ENCODE measurements around the gene CDH20. TPM values are rescaled to one million over a fixed set of nuclear protein-coding genes. Genes with fewer than 3 reads are reported as not detected.

CDH20 gene
- total RNA-seq, 4 donors from 2014 or later, result 0.63 to 7.1 (median 2.4) TPM

DNA sequence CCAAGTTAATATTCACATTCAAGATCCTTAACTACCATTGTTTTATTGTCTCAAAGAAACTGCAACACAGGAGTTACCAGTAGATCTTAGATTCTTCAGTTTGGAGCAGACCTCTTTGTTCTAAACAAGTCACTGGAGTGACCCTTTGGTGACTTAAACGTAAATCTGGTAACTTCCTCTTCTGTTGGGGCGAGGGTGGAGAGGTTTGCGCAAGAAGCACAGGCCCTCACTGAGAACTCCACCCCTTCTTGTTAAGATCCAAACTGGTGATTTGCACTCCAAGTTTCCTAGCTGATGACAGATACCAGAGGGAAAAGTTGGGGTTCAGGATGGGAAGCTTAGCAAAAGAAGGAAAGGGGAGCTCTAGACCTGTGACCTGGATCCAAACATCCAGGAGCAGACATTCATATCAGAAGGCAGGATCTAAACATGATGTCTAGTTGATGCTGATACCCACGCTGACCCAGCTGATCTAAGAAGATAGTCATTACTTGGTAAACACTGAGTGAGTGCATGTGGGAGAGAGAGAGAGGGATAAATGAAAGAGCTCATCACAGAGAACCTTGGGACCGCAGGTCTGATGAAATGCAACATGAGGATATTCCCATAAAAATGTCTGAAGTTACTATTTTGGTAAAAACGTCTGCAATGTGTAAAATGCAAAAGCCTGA is 256.0 kb downstream of the CDH20 start:
- TF ChIP-seq, protein P1, sequence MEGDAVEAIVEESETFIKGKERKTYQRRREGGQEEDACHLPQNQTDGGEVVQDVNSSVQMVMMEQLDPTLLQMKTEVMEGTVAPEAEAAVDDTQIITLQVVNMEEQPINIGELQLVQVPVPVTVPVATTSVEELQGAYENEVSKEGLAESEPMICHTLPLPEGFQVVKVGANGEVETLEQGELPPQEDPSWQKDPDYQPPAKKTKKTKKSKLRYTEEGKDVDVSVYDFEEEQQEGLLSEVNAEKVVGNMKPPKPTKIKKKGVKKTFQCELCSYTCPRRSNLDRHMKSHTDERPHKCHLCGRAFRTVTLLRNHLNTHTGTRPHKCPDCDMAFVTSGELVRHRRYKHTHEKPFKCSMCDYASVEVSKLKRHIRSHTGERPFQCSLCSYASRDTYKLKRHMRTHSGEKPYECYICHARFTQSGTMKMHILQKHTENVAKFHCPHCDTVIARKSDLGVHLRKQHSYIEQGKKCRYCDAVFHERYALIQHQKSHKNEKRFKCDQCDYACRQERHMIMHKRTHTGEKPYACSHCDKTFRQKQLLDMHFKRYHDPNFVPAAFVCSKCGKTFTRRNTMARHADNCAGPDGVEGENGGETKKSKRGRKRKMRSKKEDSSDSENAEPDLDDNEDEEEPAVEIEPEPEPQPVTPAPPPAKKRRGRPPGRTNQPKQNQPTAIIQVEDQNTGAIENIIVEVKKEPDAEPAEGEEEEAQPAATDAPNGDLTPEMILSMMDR (IDR thresholded peaks at IDR 0.05), result no peak
- no peak for ATAC-seq (ENCODE audit: low FRiP score)
- no peak for DNase-seq (ENCODE audit: low spot score)

DNA sequence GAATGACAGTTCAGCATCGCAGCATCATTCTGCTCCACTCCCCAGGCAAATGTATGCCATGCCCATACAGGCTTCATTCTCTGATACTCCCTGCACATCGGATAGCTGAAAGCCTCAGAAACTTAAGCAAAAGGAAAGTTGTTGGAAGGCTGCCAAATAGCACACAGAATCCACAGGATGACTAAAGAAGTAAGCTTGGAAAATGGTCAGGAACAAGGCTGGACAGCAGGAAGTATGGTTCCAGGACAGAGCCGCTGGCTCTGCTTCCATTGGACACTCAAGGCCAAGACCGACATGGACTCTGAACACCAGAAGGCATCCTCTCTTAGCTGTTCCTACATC is 256.5 kb downstream of the CDH20 start:
- TF ChIP-seq, protein P1 (IDR thresholded peaks at IDR 0.05), result no peak
- no peak for ATAC-seq (ENCODE audit: low FRiP score)
- no peak for DNase-seq (ENCODE audit: low spot score)

DNA sequence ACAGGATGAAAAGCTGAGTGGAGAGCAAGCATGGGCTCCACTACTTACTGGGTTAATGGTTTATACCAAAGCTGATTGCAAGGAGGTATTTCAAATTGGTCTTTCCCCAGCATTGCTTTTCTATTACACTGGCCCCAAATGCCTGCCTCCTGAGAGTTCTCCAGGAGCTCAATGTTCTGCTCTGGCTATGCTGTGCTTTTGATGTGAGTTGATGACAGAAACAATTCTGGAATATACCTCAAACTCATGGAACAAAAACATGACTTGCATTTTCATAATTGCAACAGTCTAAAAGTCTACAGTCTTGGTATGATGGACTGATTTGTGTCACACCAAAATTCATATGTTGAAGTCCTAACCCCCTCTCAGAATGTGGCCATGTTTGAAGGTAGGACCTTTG is 258.0 kb downstream of the CDH20 start:
- TF ChIP-seq, protein P1 (IDR thresholded peaks at IDR 0.05), result no peak
- DNase-seq (ENCODE audit: low spot score), result no peak
- no peak for ATAC-seq (ENCODE audit: low FRiP score)

DNA sequence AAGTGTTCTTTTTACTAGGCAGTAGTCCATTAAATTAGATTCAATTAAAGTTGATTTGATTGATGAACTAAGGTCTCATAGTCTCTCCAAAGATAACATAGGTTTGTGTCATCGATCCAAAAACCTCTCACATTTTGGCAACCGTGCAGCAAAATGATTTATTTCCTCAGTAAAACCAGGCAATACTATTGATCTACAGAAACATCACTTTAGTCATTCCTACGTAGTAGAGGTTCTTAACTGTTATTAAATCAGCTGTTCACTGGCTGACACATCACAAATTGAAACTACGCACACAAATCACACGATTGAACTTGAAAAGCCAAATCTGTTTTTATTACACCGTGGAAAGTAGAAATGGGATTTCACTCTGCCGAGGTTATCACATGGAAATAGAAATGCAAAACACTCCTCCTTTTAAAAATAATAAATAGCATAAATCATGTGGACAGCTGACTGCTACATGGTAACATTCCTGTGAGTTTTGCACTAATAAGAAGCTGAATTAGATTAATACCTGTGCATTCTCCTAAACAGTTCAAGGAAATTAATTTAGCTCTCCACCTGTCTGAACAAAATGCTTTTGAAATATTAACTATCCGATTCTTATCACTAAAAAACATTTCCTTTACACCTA is 262.5 kb downstream of the CDH20 start:
- TF ChIP-seq, protein P1 (IDR thresholded peaks at IDR 0.05), result no peak
- DNase-seq (ENCODE audit: low spot score) (no peak), ATAC-seq (ENCODE audit: low FRiP score) (no peak)

DNA sequence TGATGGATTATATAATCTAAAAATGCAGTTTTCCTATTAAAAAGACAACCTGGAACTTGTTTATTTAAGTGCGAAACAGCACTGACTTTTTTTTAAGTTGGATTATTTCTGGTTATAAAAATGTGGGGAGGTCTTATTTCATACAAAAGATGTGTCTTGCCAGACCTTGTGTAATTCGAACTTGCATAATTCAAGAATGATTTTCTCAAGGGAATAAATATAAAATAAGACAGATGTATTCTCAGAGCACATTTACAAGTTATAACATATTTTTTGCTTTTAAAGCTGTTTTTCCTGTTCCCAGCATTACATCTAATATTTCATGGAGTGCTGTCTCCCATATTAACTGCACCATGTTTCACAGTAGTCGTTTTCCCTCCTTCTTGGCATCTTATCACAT is 263.1 kb downstream of the CDH20 start:
- TF ChIP-seq, protein P1 (IDR thresholded peaks at IDR 0.05), result no peak
- DNase-seq (ENCODE audit: low spot score) (no peak), ATAC-seq (ENCODE audit: low FRiP score) (peak; percentile 44)

DNA sequence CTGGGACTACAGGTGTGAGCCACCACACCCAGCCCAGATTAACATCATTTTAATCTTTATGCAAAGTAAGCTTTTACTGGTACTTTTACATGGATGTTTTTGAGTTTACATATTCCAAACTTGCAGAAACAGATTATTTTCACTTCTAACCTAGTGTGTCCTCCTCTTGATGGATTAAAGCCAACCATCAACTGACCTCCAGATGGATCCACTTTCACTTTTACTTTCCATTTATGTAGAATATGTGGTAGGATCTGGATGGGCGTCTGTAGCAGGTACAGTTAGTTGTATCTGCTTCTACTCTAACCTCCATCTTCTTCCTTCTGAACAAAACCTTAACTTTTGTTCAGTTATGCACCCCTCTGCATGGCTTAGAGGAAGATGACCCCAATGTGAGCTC is 264.1 kb downstream of the CDH20 start:
- DNase-seq (ENCODE audit: low spot score), result no peak
- TF ChIP-seq, protein P1 (IDR thresholded peaks at IDR 0.05), result no peak
- no peak for ATAC-seq (ENCODE audit: low FRiP score)

DNA sequence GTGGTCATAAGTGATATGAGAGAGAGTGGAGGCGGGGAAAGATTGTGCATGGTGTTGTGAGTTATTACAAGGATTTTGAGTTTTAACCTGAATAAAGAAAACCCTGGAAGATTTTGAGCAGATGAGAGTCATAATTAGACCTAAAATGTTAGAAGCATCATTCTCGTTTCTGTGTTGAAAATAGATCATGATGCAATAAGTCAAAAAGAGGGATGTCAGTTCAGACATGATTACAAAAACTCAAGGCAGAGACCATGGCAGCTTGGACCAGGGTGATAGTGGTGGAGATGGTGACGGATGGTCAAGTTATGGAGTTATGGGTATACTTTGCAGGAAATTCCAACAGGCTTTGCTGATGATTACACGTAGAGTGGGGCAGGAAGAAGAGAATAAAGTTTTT is 267.2 kb downstream of the CDH20 start:
- DNase-seq (ENCODE audit: low spot score), result no peak
- TF ChIP-seq, protein P1 (IDR thresholded peaks at IDR 0.05), result no peak
- no peak for ATAC-seq (ENCODE audit: low FRiP score)

All from omental fat pad (tissue), 4 donors.